GM23338 (cell line): ENCODE measurements around the gene CEP350. TPM values are rescaled to one million over a fixed set of nuclear protein-coding genes. Genes with fewer than 3 reads are reported as not detected.

ENCODE experiments used
- ATAC-seq: fragments of 200-7000 bp; cut with Tn5 transposase; 3 replicates; pipeline ENCODE4 v1.9.1; 2020
- DNase-seq: peaks from one replicate; pipeline ENCODE4 v3.0.0-alpha.2; 2015; ENCODE audit warnings: low spot score
- H2AFZ ChIP-seq: fragments of 200-600 bp; sonication (generic); 2 replicates; pipeline ENCODE4 v1.8.0; 2016; ENCODE audit warnings: antibody characterized with exemption, mild to moderate bottlenecking, moderate library complexity
- H3F3A ChIP-seq: fragments of 200-600 bp; sonication (generic); replicated peaks from 2 replicates; pipeline ENCODE4 v1.8.0; 2017; ENCODE audit warnings: antibody characterized with exemption, mixed run types, low read depth
- H3K27ac ChIP-seq: fragments of 200-600 bp; sonication (generic); 2 replicates; pipeline ENCODE4 v1.6.1; 2016; ENCODE audit warnings: low read depth
- H3K27me3 ChIP-seq: fragments of 200-600 bp; sonication (generic); 2 replicates; pipeline ENCODE4 v1.8.0; 2016; ENCODE audit warnings: mild to moderate bottlenecking, mixed run types, moderate library complexity; ENCODE audit not compliant: insufficient read depth
- H3K36me3 ChIP-seq: fragments of 200-600 bp; sonication (generic); 2 replicates; pipeline ENCODE4 v1.8.0; 2016; ENCODE audit warnings: mild to moderate bottlenecking; ENCODE audit not compliant: insufficient read depth
- H3K4me1 ChIP-seq: fragments of 200-600 bp; sonication (generic); 2 replicates; pipeline ENCODE4 v1.8.0; 2016; ENCODE audit warnings: mild to moderate bottlenecking, moderate library complexity; ENCODE audit not compliant: insufficient read depth
- H3K4me2 ChIP-seq: fragments of 200-600 bp; sonication (generic); 2 replicates; pipeline ENCODE4 v1.7.1; 2017; ENCODE audit warnings: mixed run types
- H3K4me3 ChIP-seq: fragments of 200-600 bp; sonication (generic); 2 replicates; pipeline ENCODE4 v1.6.1; 2016; ENCODE audit warnings: mixed run types
- H3K79me2 ChIP-seq: fragments of 200-600 bp; sonication (generic); replicated peaks from 2 replicates; pipeline ENCODE4 v1.8.0; 2017; ENCODE audit warnings: mild to moderate bottlenecking; ENCODE audit not compliant: insufficient read depth
- H3K9me2 ChIP-seq: fragments of 200-600 bp; sonication (generic); 2 replicates; pipeline ENCODE4 v1.8.0; 2017; ENCODE audit not compliant: insufficient read depth
- H4K20me1 ChIP-seq: fragments of 200-600 bp; sonication (generic); replicated peaks from 2 replicates; pipeline ENCODE4 v1.8.0; 2017; ENCODE audit warnings: mild to moderate bottlenecking; ENCODE audit not compliant: insufficient read depth
- H3K27ac Mint-ChIP-seq: 2 replicates; pipeline ENCODE4 v1.8.0; 2020; ENCODE audit warnings: inconsistent platforms, mild to moderate bottlenecking, moderate library complexity, mixed read lengths
- H3K27me3 Mint-ChIP-seq: 3 replicates; pipeline ENCODE4 v1.8.0; 2022; ENCODE audit warnings: low read depth, mild to moderate bottlenecking, moderate library complexity, mixed read lengths, inconsistent platforms; ENCODE audit not compliant: insufficient read depth, poor library complexity
- H3K36me3 Mint-ChIP-seq: 3 replicates; pipeline ENCODE4 v1.8.0; 2021; ENCODE audit warnings: low read depth, mild to moderate bottlenecking, inconsistent platforms, moderate library complexity, mixed read lengths
- H3K4me1 Mint-ChIP-seq: 3 replicates; pipeline ENCODE4 v1.8.0; 2020; ENCODE audit warnings: mild to moderate bottlenecking, inconsistent platforms, mixed read lengths
- H3K4me3 Mint-ChIP-seq: 3 replicates; pipeline ENCODE4 v1.8.0; 2021; ENCODE audit warnings: moderate library complexity, mild to moderate bottlenecking, inconsistent platforms, mixed read lengths
- H3K9me3 Mint-ChIP-seq: 3 replicates; pipeline ENCODE4 v1.8.0; 2020; ENCODE audit warnings: moderate library complexity, mild to moderate bottlenecking, inconsistent platforms, mixed read lengths
- CTCF ChIP-seq, 2 experiments: fragments of 200-600 bp in 1 of 2; sonication (generic) in 1 of 2; conservative IDR thresholded peaks; 2 replicates each; pipeline versions ENCODE4 v1.5.1 to v1.6.1; 2016 to 2017; ENCODE audit warnings: antibody characterized with exemption in 2 of 2, low read depth in 2 of 2, mild to moderate bottlenecking in 2 of 2, moderate library complexity in 1 of 2
- NANOG ChIP-seq: IDR thresholded peaks from 2 replicates; pipeline ENCODE4 v1.6.1; 2016; ENCODE audit warnings: antibody characterized with exemption, borderline replicate concordance
- POLR2AphosphoS5 ChIP-seq: IDR thresholded peaks from 2 replicates; pipeline ENCODE4 v1.6.1; 2016; ENCODE audit warnings: antibody characterized with exemption, low read depth
- REST ChIP-seq: IDR thresholded peaks from one replicate; pipeline ENCODE4 v1.6.1; 2018; ENCODE audit warnings: antibody characterized with exemption; ENCODE audit not compliant: unreplicated experiment
- polyA plus RNA-seq: library from polyadenylated mRNA; unstranded; fragments of >200 nt; fragmentation: Nextera tagmentation; extraction: Ambion mirVana; gene quantifications from 2 replicates; pipeline ENCODE4 v1.2.1, GENCODE V29; 2016
- total RNA-seq: library from RNA; depleted of rRNA; stranded (reverse); fragments of >200 nt; shearing (Covaris generic); gene quantifications from 2 replicates; pipeline ENCODE4 v1.2.3, GENCODE V29; 2014

The CEP350 gene
- total and polyA plus RNA-seq, 2 experiments from 2014 or later: 23.4 to 36.8 TPM

GRCh38 chr1:179953974-179954492, 577 bp upstream of the CEP350 start:
- H3K9me2 ChIP-seq: no peaks in the 10 kb centered on the region
- H2AFZ ChIP-seq: peak overlapping the region; percentile 95
- H3K4me3 ChIP-seq: peak overlapping the region; percentile 66
- TF ChIP-seq NANOG (no peak), CTCF (conservative IDR thresholded peaks at IDR 0.05; ENCODE audit: low read depth in 2 of 2) (peak in 1 of 2 experiments; percentile 26; a peak in 1 of 4 replicates)
- peaks cover 38% of the 10 kb centered on the region for H3K79me2 ChIP-seq
- peak; percentile 2; the same call in 2 of the 3 replicates for ATAC-seq
- peak overlapping the region; percentile 75 for H3K27ac ChIP-seq
- H3K27me3 ChIP-seq: no peaks in the 10 kb centered on the region
- peak; percentile 35 for DNase-seq
- no peaks in the 10 kb centered on the region for H3K27me3 Mint-ChIP-seq
- peak overlapping the region; percentile 79 for H3K27ac Mint-ChIP-seq
- H3K36me3 Mint-ChIP-seq: no peaks in the 10 kb centered on the region
- H3K4me1 ChIP-seq: peaks cover 9% of the 10 kb centered on the region; the same call in 1 of the 2 replicates
- H3K4me3 Mint-ChIP-seq: peak overlapping the region; percentile 83
- peaks cover 3% of the 10 kb centered on the region; the same call in 1 of the 2 replicates for H4K20me1 ChIP-seq
- H3K9me3 Mint-ChIP-seq: no peaks in the 10 kb centered on the region
- H3F3A ChIP-seq: 0 out of 2 replicates have a peak, but pooled peaks cover 3% of the 10 kb centered on the region
- no peaks in the 10 kb centered on the region for H3K36me3 ChIP-seq
- H3K4me2 ChIP-seq: peak overlapping the region; percentile 83
- H3K4me1 Mint-ChIP-seq: peaks cover 14% of the 10 kb centered on the region; the same call in 2 of the 3 replicates

- H3K79me2 ChIP-seq: peaks cover 48% of the 10 kb centered on the region
- 0 out of 2 replicates have a peak, but pooled peaks cover 3% of the 10 kb centered on the region for H3F3A ChIP-seq
- DNase-seq (peak; percentile 72), ATAC-seq (peak; percentile 23)
- H3K4me2 ChIP-seq: peak overlapping the region; percentile 79
- Mint-ChIP-seq H3K27me3 (no peaks in the 10 kb centered on the region), H3K36me3 (no peaks in the 10 kb centered on the region), H3K27ac (peak overlapping the region; percentile 81), H3K4me3 (peak overlapping the region; percentile 83), H3K9me3 (no peaks in the 10 kb centered on the region), H3K4me1 (peaks cover 14% of the 10 kb centered on the region; the same call in 2 of the 3 replicates)
- H4K20me1 ChIP-seq: peaks cover 3% of the 10 kb centered on the region; the same call in 1 of the 2 replicates
- peak overlapping the region; percentile 82 for H3K27ac ChIP-seq
- H3K9me2 ChIP-seq: no peaks in the 10 kb centered on the region
- H3K4me3 ChIP-seq: peak overlapping the region; percentile 66
- no peak for TF ChIP-seq REST
- no peak for TF ChIP-seq POLR2AphosphoS5
- no peaks in the 10 kb centered on the region for H3K36me3 ChIP-seq
- H3K27me3 ChIP-seq: no peaks in the 10 kb centered on the region
- H2AFZ ChIP-seq: peak overlapping the region; percentile 72
- H3K4me1 ChIP-seq: peaks cover 9% of the 10 kb centered on the region; the same call in 1 of the 2 replicates
These were observed 674 bp downstream of the CEP350 start for GRCh38 chr1:179955287-179955680.
